PC-3 (cell line): ENCODE data around the gene SUGCT. TPM values are rescaled to one million over a fixed set of nuclear protein-coding genes. Genes with fewer than 3 reads are reported as not detected.

ENCODE experiments used
- ATAC-seq: fragments of 200-7000 bp; cut with Tn5 transposase; 2 replicates; pipeline ENCODE4 v1.9.1; 2020; ENCODE audit warnings: mild to moderate bottlenecking, moderate library complexity
- BruUV-seq: library from RNA; stranded (reverse); fragments of 400-500 nt; replicated peaks from 2 replicates; lab custom pipeline; 2021; lab: Mats Ljungman, UMichigan
- CTCF ChIA-PET: fragments of 300-600 bp; sonication (Branson Sonifier 250); formaldehyde crosslinking; loops from one replicate; lab custom pipeline; 2022; ENCODE audit warnings: antibody characterized with exemption; lab: Charles Lee
- POLR2A ChIA-PET: fragments of 300-600 bp; sonication (Branson Sonifier 250); formaldehyde crosslinking; loops from one replicate; lab custom pipeline; 2022; ENCODE audit warnings: antibody characterized with exemption; ENCODE audit not compliant: unreplicated experiment; lab: Charles Lee
- DNase-seq: peaks from one replicate; pipeline ENCODE4 v3.0.0-alpha.2; 2015
- H2AFZ ChIP-seq: fragments of 300-600 bp; sonication (generic); 2 replicates; pipeline ENCODE4 v1.6.0; 2016; ENCODE audit warnings: antibody characterized with exemption, low read length
- H3F3A ChIP-seq: fragments of 300-600 bp; sonication (generic); one replicate; pipeline ENCODE4 v1.6.0; 2017; ENCODE audit warnings: antibody characterized with exemption, low read length, control low read depth, mild to moderate bottlenecking; ENCODE audit not compliant: unreplicated experiment
- H3K27ac ChIP-seq: fragments of 300-600 bp; sonication (generic); 2 replicates; pipeline ENCODE4 v1.5.1; 2016; ENCODE audit warnings: mild to moderate bottlenecking, low read length
- H3K27me3 ChIP-seq: fragments of 300-600 bp; sonication (generic); 2 replicates; pipeline ENCODE4 v1.6.1; 2016; ENCODE audit warnings: low read length, mixed read lengths
- H3K36me3 ChIP-seq: fragments of 300-600 bp; sonication (generic); 2 replicates; pipeline ENCODE4 v1.6.1; 2016; ENCODE audit warnings: low read depth, mixed run types, low read length, mixed read lengths
- H3K4me1 ChIP-seq: fragments of 300-600 bp; sonication (generic); 2 replicates; pipeline ENCODE4 v1.5.1; 2016; ENCODE audit warnings: low read length; ENCODE audit not compliant: insufficient read depth
- H3K4me2 ChIP-seq: fragments of 300-600 bp; sonication (generic); 2 replicates; pipeline ENCODE4 v1.6.0; 2016; ENCODE audit warnings: low read length
- H3K4me3 ChIP-seq: fragments of 300-600 bp; sonication (generic); 2 replicates; pipeline ENCODE4 v1.5.1; 2016; ENCODE audit warnings: mild to moderate bottlenecking, low read length, mixed read lengths
- H3K79me2 ChIP-seq: fragments of 300-600 bp; sonication (generic); 2 replicates; pipeline ENCODE4 v1.6.1; 2017; ENCODE audit warnings: low read length, mixed read lengths
- H3K9ac ChIP-seq: fragments of 300-600 bp; sonication (generic); 2 replicates; pipeline ENCODE4 v1.6.0; 2016; ENCODE audit warnings: mild to moderate bottlenecking, low read length
- H3K9me2 ChIP-seq: fragments of 300-600 bp; sonication (generic); replicated peaks from 2 replicates; pipeline ENCODE4 v1.6.1; 2016; ENCODE audit warnings: mixed run types, low read length, mixed read lengths
- H3K9me3 ChIP-seq: fragments of 300-600 bp; sonication (generic); 2 replicates; pipeline ENCODE4 v1.6.1; 2016; ENCODE audit warnings: low read length, mixed read lengths
- H4K20me1 ChIP-seq: fragments of 300-600 bp; sonication (generic); 2 replicates; pipeline ENCODE4 v1.6.1; 2016; ENCODE audit warnings: low read length, mixed read lengths
- CTCF ChIP-seq: fragments of 300-600 bp; sonication (generic); conservative IDR thresholded peaks from 2 replicates; pipeline ENCODE4 v1.5.1; 2017; ENCODE audit warnings: antibody characterized with exemption, low read depth, mild to moderate bottlenecking, low read length
- EZH2 ChIP-seq: fragments of 300-600 bp; sonication (generic); IDR thresholded peaks from one replicate; pipeline ENCODE4 v1.6.1; 2017; ENCODE audit warnings: antibody characterized with exemption, mild to moderate bottlenecking, low read length; ENCODE audit not compliant: unreplicated experiment
- EZH2phosphoT487 ChIP-seq: fragments of 300-600 bp; sonication (generic); IDR thresholded peaks from 2 replicates; pipeline ENCODE4 v1.6.1; 2018; ENCODE audit warnings: mild to moderate bottlenecking, antibody characterized with exemption, low read length, borderline replicate concordance
- intact Hi-C: fragments of 100-400 bp; cut with micrococcal nuclease; formaldehyde crosslinking; loops from 2 replicates; pipeline ENCODE4 v1.9.0; 2023
- total RNA-seq: library from RNA; depleted of rRNA; stranded (reverse); fragments of >200 nt; gene quantifications from 2 replicates; pipeline ENCODE4 v1.2.3, GENCODE V29; 2014

Gene SUGCT
- total RNA-seq, 1 experiment from 2014 or later, result 2.9 TPM

- H3K9me3 ChIP-seq, result no peaks in the 10 kb centered on the region
- H2AFZ ChIP-seq, result no peak overlapping the region
- BruUV-seq, result no TSS peak
- no peak for ATAC-seq
- DNase-seq, result no peak
- POLR2A ChIA-PET, result no interaction called here
- intact Hi-C loops, result no loop called here
- H3K4me2 ChIP-seq, result no peak overlapping the region
- H3K4me1 ChIP-seq, result peaks cover 2% of the 10 kb centered on the region
- no peak overlapping the region for H3K27ac ChIP-seq
- H3K4me3 ChIP-seq, result no peak overlapping the region
- no peaks in the 10 kb centered on the region for H3K9me2 ChIP-seq
- H4K20me1 ChIP-seq, result no peaks in the 10 kb centered on the region
- H3K27me3 ChIP-seq, result no peaks in the 10 kb centered on the region
- H3F3A ChIP-seq, result no peaks in the 10 kb centered on the region
- CTCF ChIA-PET, result no interaction called here
- TF ChIP-seq EZH2phosphoT487 (no peak), EZH2 (no peak), CTCF (no peak)
- H3K9ac ChIP-seq, result no peak overlapping the region
- no peaks in the 10 kb centered on the region for H3K36me3 ChIP-seq
- H3K79me2 ChIP-seq, result no peaks in the 10 kb centered on the region
These were observed 623.8 kb downstream of the SUGCT start for GRCh38 chr7:40758590-40758989.

- Histone ChIP-seq H3K4me3 (no peak overlapping the region), H3K4me2 (no peak overlapping the region), H3K9me2 (no peaks in the 10 kb centered on the region), H2AFZ (no peak overlapping the region), H3K36me3 (no peaks in the 10 kb centered on the region), H4K20me1 (no peaks in the 10 kb centered on the region), H3K9me3 (no peaks in the 10 kb centered on the region), H3K27me3 (no peaks in the 10 kb centered on the region), H3K27ac (no peak overlapping the region), H3K79me2 (no peaks in the 10 kb centered on the region), H3F3A (no peaks in the 10 kb centered on the region), H3K4me1 (no peaks in the 10 kb centered on the region), H3K9ac (no peak overlapping the region)
- TF ChIP-seq EZH2 (no peak), EZH2phosphoT487 (no peak), CTCF (no peak)
- POLR2A ChIA-PET, result interaction anchor here (0.6 kb wide), 1 partner anchor 958 kb away, joined by 4 read pairs; no protein-coding TSS in a partner anchor
- no TSS peak for BruUV-seq
- ATAC-seq, result no peak
- intact Hi-C loops, result loop anchor here (5.0 kb wide), 1 partner anchor 253 kb away; no protein-coding TSS in a partner anchor
- no peak for DNase-seq
- CTCF ChIA-PET, result no interaction called here
These were observed 625.6 kb downstream of the SUGCT start for GRCh38 chr7:40760293-40760964.

DNA sequence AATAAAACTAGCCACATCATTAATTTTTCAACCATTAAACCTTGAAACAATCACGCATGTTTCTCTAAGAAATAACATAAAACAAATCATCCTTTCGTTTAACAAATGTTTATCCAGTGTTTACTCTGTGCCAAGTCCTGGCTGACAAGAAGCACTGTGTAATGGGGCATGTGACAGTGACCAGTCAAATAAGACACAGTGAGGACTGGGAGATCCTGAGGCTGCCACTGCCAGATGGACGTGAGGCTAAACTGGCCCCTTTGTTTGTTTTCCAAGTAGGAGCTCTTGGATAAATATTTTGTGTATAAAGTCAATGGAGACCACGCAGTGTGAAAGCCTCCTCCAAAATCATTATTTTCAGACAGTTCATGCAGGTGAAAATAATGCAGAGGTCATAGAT lies 626.2 kb downstream of the SUGCT start:
- CTCF ChIA-PET, result no interaction called here
- no TSS peak for BruUV-seq
- no peaks in the 10 kb centered on the region for H3K27me3 ChIP-seq
- no peaks in the 10 kb centered on the region for H4K20me1 ChIP-seq
- H3K36me3 ChIP-seq, result no peaks in the 10 kb centered on the region
- H3K4me3 ChIP-seq, result no peak overlapping the region
- H3K79me2 ChIP-seq, result no peaks in the 10 kb centered on the region
- H3K9me2 ChIP-seq, result no peaks in the 10 kb centered on the region
- H3K4me1 ChIP-seq, result no peaks in the 10 kb centered on the region
- H3K27ac ChIP-seq, result no peak overlapping the region
- TF ChIP-seq EZH2, result no peak
- TF ChIP-seq EZH2phosphoT487, result no peak
- TF ChIP-seq CTCF, result no peak
- H2AFZ ChIP-seq, result no peak overlapping the region
- no peak overlapping the region for H3K4me2 ChIP-seq
- no peaks in the 10 kb centered on the region for H3F3A ChIP-seq
- POLR2A ChIA-PET, result no interaction called here
- ATAC-seq (no peak), DNase-seq (no peak)
- no peaks in the 10 kb centered on the region for H3K9me3 ChIP-seq
- no peak overlapping the region for H3K9ac ChIP-seq
- intact Hi-C loops, result loop anchor here (5.0 kb wide), 1 partner anchor 254 kb away; no protein-coding TSS in a partner anchor
